MM.1S (cell line): ENCODE results near the gene ZNF626.

Source experiments
- CTCF ChIP-seq: fragments of 300-600 bp; sonication (generic); IDR thresholded peaks from 2 replicates; pipeline ENCODE4 v1.5.1; 2016; ENCODE audit warnings: antibody characterized with exemption, low read length, mixed read lengths
- EZH2phosphoT487 ChIP-seq: fragments of 300-600 bp; sonication (generic); IDR thresholded peaks from 2 replicates; pipeline ENCODE4 v1.6.1; 2018; ENCODE audit warnings: antibody characterized with exemption, low read length

GRCh38 chr19:20640545-20640944 is 20.8 kb downstream of the ZNF626 start:
- TF ChIP-seq CTCF (no peak), EZH2phosphoT487 (no peak)
